NCI-H1694 (cell line): ENCODE results near the gene CDH18.

Experiments used
- DNase-seq: peaks from one replicate; lab custom pipeline; 2025; lab: John Stamatoyannopoulos, UW

Gene CDH18, protein sequence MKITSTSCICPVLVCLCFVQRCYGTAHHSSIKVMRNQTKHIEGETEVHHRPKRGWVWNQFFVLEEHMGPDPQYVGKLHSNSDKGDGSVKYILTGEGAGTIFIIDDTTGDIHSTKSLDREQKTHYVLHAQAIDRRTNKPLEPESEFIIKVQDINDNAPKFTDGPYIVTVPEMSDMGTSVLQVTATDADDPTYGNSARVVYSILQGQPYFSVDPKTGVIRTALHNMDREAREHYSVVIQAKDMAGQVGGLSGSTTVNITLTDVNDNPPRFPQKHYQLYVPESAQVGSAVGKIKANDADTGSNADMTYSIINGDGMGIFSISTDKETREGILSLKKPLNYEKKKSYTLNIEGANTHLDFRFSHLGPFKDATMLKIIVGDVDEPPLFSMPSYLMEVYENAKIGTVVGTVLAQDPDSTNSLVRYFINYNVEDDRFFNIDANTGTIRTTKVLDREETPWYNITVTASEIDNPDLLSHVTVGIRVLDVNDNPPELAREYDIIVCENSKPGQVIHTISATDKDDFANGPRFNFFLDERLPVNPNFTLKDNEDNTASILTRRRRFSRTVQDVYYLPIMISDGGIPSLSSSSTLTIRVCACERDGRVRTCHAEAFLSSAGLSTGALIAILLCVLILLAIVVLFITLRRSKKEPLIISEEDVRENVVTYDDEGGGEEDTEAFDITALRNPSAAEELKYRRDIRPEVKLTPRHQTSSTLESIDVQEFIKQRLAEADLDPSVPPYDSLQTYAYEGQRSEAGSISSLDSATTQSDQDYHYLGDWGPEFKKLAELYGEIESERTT

GRCh38 chr5:19987612-19988361 is at the start of gene CDH18:
TSS of gene CDH18 (minus strand) at chr5:19988200. CDS start at chr5:19838986, 149,214 bp downstream.
- peak; percentile 69 for DNase-seq

DNA sequence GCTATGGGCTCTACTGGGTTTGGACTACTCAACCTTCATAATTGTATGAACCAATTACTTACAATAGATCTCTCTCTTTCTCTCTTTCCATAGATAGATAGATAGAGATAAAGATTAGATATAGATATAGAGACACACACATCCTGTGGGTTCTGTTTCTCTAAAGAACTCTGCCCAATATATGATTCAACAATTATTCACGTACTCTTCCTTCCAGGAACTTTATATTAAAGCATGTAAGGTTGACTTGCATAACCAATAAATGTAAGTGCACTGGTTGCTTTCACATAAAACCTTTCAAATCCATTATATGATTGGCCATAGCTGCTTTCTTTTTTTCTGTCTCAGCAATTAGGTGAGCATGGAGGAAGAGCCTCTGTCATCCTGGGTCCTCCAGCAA is 46.7 kb upstream of the CDH18 start:
- no peak for DNase-seq

DNA sequence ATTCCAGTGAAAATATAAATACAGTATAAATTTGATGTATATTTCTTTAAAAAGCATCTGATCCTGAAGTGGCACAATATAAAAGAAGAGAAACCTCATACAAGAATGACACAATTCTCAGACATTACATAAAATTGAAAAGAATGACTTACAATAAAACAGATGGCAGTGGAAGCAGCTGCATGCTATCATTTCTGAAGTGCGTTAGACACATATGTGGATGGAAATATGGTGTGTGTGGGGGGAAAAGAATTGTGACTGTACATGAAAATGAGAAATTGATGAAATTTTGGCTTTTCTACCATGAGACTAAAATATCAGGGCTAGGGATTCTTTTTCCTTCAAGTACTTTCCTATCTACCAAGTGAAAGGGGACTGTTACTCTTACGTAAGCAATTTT is 45.9 kb upstream of the CDH18 start:
- DNase-seq: peak; percentile 20

GRCh38 chr5:20032896-20033295 is 44.9 kb upstream of the CDH18 start:
- no peak for DNase-seq

DNA sequence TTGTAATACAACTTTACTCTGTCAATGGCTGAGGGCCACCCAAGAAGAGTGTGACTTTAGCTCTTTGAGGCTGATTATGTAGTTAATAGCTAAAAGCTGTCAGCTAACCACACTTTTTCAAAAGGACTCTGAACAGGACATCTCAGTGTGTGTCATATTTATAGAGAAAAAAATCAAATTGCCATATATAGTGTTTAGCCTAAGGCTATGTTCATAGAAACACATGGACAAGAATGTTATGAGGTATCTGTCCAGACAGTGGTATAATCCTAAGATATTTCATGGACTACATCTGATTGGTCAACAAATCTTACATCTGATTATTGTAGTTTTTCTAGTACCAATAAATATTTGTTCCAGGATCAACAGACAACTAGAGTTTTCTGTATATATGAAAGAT is 42.1 kb upstream of the CDH18 start:
- no peak for DNase-seq

DNA sequence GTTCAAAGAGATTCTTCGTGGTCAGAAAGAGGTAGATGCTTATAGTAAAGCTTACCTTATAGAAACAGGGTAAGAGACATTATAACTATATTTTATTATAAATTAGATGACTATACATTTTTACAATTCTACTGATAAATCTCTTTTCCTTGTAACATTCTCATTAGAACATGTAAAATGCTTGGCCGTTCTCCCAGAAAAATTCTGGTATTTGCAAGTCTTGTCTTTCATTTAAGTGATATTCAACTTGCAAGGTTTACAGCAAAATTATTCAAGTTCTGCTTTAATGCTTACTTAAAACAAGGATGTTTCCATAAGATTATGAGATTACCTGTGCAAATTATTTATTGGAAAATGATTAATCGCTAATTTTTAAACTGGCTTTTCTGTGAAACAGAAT is 41.3 kb upstream of the CDH18 start:
- DNase-seq: no peak

- no peak for DNase-seq
Measured at GRCh38 chr5:20028506-20028905, 40.5 kb upstream of the CDH18 start.

DNA sequence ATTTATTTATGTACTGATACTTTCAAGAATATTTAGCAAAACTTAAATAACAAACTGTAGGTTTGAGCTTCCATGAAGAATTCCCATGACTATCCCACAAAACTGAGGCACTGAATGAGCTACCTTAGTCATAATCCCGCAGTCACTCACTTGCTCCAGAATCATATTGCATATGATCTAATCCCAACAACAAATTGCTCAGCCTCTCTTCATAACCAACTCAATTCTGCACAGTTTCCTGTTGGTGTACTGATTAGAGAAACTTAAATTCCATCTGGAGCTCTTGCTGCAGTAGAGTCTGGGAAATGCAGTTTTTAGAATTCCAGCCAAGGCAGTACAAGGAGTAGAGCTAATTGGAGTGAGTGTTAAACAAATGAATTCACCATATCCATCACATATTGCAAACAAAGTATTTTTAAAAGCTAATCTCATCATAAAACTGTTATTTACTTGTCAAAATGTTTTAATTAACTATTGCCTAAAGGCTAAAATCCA is 35.7 kb upstream of the CDH18 start:
- no peak for DNase-seq

DNA sequence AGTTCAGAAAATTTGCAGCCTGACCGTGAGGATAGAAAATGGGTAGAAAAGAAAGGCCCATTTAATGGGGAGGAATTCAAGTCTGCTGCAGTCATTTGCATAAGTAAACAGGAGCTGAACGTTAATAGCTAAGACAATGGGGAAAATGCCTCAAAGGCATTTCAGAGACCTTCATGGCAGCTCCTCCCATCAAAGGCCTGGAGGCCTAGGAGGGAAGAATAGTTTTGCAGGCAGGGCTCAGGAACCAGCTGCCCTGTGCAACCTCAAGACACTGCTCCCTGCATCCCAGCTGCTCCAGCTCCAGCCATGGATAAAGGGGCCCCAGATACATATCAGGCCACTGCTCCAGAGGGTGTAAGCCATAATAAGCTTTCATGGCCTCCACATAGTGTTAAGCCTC is 32.2 kb upstream of the CDH18 start:
- DNase-seq: no peak

DNA sequence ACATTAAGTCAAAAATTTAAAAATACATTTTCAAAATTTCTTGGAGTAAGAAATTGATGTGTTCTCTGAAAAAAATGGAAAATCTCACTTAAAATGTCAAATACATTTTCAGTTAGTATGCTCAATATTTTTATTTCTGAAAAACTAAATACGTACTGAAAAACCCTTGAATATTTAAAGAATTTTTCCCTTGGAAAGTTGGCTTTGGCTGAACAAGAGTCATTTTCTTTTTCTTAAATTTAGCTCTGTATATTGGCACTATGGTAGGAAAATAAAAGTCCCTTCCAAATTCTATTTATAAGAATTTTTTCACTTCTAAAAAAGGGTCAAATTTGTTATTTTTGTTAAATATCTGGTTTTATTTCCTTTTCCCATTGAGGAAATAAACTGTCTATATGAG is 29.0 kb upstream of the CDH18 start:
- no peak for DNase-seq

GRCh38 chr5:20000416-20000815 is 12.4 kb upstream of the CDH18 start:
- DNase-seq: no peak

- DNase-seq: no peak
Measured at GRCh38 chr5:19988457-19988856, 457 bp upstream of the CDH18 start.

- DNase-seq: no peak
Measured at GRCh38 chr5:19986806-19987205, 1.2 kb downstream of the CDH18 start.

DNA sequence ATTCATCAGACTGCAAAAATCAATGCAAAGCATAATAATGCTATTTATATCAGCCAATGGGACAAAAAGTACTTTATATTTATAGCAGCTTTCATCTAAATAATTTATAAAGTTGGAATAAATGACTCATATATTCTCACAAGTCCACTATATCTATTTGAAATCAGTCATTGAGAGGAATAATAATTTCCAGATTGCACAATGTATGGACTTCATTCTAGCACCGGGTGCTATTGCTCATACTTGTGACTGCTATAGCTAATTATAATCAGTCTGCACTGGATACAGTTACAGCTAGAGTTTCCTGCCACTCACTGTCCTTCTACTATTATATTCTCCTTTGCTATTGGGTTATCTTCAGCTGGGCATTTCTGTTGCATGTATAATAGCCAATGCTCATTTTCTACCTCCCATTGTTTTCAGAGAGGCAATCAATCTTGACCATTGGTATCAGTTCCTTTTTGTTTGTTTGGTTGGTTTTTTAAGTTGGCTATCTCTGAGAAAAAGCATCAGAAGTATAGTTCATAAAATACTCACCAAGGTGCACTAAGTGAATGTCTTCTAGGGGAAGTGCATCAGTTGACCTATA is 1.9 kb downstream of the CDH18 start:
- no peak for DNase-seq

GRCh38 chr5:19978476-19978875 is 9.5 kb downstream of the CDH18 start:
- no peak for DNase-seq

- DNase-seq: no peak
Measured at GRCh38 chr5:19977099-19977498, 10.9 kb downstream of the CDH18 start.

- DNase-seq: no peak
Measured at GRCh38 chr5:19975795-19976194, 12.2 kb downstream of the CDH18 start.

GRCh38 chr5:19960451-19960850 is 27.5 kb downstream of the CDH18 start:
- DNase-seq: no peak

DNA sequence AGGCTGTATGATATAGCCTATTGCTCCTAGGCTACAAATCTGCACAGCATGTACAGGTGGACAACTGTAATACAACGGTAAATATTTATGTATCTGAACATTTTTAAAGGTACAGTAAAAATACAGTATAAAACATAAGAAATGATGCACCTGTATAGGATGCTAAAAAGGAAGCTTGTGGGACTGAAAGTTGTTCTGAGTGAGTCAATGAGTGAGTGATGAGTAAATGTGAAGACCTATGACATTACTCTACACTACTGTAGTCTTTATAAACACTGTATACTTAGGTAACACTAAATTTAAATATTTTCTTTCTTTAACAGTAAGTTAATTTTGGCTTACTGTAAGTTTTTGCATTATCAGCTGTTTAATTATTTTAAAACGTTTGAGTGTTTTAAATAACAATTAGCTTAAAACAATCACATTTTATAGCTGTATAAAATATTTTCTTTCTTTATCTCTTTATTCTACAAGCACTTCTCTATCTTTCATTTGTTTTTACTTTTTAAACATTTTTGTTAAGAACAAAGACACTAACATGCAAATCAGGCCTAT is 28.1 kb downstream of the CDH18 start:
- no peak for DNase-seq

DNA sequence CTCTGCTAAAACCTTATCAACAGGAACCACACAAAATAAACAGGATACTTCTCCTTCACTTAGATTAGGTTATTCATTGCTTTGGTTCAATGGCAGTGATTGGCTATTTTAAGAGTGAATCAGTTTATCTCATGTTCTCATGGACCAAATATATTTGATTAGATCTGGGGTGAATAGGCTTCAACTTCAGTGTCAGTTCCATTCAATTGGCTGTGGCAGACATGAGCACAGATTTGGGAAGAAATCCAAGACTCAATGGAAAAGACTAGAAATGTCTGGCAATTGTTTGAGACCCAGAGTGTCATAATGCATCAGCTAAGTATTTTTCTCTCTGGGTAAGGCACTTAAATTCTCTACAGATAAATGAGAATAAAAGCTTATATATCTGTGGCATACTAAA is 37.1 kb downstream of the CDH18 start:
- no peak for DNase-seq

DNA sequence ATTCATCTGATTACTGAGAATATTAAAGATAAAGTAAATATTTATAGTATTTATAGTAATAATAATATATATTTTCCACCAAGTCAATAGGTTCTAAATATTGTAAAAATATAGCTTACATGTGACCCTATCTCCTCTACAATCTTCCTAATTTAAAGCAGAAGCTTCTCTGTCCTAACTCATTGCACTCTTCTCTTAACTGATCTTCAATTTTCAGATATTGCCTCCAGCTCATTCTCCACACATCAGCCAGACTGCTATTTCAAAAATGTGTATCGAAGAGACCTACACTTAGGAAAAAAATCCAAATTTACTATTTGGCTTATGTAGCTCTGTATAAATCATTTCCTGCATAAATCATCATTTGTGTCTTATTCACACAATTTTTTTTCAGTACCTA is 47.8 kb downstream of the CDH18 start:
- no peak for DNase-seq

- DNase-seq: no peak
Measured at GRCh38 chr5:19930451-19930850, 57.5 kb downstream of the CDH18 start.
